ENCODE data around the gene IL1RAPL1.

IL1RAPL1 gene

DNA sequence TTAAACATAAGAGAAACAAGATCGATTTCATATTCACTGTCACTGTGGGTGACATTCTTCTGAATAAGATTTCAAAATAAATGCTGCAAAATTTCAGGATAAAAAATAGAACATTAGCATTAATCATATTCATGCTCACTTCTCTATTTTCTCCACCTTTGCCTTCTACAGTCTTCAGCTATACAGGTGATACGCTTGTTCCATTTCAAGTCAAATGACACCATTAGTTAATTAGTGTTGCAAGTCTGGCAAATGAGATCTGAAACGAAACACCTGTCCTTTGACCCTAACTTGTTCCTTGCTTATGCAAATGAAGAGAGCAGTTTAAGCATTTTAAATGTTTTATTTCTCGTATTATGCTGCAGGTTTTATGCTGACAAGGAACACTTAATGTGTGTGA is 960.6 kb downstream of the IL1RAPL1 start:
- no peak for DNase-seq

GRCh38 chrX:29553542-29553941 is 966.3 kb downstream of the IL1RAPL1 start:
- DNase-seq, result no peak

DNA sequence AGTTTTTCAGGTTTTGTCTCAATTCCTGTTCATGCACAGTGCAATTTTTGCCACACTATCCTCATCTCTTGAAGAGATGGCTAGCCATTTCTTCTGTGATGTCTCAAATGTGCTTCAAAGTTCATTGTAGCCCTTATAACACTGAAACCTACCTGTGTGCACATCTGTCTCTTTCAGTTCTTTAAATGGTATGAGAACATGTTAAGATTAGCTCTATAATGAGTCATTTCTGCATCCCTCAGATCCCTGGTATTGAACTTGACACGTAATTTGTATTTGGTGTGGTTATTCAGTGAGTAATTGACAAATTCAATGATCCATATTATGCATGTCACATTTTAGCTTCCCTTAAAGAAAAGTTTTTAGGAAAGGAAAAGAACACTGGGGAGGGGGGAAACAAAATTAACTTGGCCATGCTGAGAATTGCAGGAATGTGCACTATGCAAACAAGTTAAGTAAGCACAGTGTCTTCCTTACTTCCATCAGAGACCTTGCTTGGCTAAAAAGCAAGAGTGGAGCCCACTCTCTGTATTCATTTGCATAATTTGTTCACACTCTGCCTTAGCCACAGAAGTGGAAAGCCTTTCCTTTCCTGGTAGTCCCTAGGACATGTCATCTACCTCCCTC is 968.3 kb downstream of the IL1RAPL1 start:
- DNase-seq, result no peak

DNA sequence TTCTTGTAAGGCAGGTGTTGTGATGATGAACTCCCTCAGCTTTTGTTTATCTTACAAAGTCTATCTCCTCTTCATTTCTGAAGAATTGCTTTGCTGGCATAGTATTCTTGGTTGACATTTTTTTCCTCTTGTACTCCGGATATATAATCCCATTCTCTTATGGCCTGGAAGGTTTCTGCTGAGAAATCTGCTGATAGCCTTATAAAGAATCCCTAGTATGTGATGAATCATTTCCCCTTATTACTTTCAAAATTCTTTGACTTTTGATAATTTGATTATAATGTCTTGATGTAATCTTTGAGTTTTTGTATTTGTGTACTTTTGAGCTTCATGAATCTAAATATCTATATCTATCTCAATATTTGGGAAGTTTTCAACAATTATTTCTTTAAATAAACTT is 972.8 kb downstream of the IL1RAPL1 start:
- DNase-seq, result no peak

- no peak for DNase-seq
These were observed 974.2 kb downstream of the IL1RAPL1 start for GRCh38 chrX:29561417-29561816.

DNA sequence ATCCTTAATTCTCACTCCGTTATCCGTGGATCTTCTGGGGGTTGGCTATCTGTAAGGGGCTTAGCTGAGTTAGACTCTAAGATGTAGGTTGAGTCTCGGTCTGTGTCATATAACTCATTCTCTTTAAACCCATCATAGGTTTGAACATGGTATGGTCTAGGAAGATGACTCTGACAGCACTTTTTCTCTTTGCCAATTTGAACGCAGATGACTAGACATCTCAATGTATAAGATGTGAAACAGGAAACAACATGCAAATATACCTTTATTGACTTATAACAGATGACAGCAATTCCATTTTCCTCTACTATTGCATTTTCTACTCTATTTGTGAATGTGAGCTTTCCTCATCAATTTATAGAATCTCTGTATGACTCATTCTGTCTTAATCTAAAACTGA is 993.3 kb downstream of the IL1RAPL1 start:
- no peak for DNase-seq

GRCh38 chrX:29581223-29581622 is 994.0 kb downstream of the IL1RAPL1 start:
- DNase-seq, result no peak

- DNase-seq, result no peak
These were observed 999.9 kb downstream of the IL1RAPL1 start for GRCh38 chrX:29587107-29587506.

DNA sequence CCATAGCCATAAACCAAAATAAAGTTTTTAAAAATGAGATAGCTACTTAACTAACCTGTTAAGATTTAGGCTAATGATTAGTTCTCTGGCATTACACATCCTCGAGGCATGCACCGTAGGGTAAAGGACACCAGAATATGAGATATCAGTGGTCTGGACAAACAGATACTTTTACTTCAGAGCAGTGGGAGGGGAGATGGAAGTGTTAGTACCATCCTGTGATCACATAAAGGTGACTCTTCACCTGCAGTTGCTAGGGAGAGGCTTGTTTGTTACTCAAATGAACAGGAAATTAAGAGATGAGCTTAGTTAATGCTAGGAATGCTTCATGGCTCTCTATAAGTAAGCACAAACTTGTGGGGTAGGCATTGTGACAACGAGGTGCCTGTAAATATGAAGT is 1003.7 kb downstream of the IL1RAPL1 start:
- DNase-seq, result no peak

GRCh38 chrX:29604381-29604780 is 1017.1 kb downstream of the IL1RAPL1 start:
- no peak for DNase-seq

DNA sequence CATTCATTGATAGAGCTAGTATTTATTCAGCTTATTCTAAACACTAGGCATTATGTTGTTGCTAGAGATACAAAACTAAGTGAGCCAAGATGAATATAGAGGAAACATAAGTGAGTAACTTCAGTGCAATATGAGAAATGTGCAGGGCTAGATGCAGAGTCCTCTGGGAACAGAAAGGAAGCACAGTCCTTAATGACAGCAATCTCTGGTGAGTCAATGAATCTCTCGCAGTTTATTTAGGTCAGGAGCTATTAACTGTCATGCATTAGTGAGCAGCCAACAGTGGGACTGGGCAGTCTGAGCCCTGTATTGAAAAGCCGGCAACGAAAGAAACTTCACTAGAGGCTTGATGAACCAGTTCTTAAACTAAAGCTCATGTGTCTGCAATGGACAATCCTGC is 1030.0 kb downstream of the IL1RAPL1 start:
- no peak for DNase-seq

DNA sequence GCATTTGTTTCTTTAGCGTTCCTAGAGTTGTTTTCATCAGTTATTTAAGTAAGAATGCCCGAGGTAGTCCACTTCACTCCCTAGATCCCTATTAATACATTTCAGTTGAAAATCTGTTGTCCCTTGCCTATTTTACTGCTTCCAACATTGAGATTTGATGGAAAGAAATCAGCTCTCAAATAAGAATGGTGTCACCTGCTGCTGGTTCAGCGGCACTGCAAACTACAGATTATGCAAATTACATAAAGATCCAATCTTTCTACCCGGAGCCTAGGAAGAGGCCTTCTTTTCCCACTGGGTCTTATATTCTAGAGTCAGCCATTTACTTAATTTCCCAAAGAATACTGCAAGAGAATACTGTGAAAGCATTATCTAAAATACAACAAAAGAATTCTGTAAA is 1030.5 kb downstream of the IL1RAPL1 start:
- DNase-seq, result no peak

DNA sequence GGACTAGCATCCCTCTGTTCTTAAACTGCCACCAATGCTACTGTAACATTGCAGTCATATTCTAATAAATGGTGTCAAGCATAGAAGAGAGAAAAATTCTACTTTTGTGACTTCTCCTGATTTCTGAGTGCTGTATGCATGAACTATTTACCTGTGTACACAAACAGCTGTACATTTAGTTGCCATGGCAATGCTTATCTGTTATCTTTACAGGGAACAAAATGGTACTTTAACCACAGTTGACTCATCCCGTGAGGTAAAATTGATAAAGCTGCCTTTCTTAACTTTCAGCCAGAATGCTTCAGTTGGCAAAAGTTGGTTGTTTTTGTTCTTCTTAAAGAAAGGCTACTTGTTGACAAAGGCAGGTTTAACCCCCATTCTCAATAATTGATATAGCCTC is 1040.6 kb downstream of the IL1RAPL1 start:
- no peak for DNase-seq

DNA sequence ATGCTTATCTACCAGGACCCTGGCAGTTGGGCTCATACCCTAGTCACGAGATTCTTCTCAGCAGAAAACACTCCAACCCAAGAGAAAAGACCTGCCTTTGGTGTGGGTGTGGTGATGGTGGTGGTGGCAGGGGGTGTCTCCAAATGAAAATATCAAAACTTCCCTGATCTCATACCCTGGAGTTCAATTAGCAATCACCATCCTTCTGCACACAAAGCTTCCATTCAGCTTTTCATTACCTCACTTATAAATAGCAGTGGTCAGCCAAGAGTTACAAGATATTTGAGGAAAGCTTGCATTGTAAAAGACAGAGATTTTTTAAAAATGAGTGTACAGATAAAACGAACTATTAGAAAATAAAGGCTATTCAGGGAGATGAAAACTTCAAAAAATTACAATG is 1047.3 kb downstream of the IL1RAPL1 start:
- no peak for DNase-seq

DNA sequence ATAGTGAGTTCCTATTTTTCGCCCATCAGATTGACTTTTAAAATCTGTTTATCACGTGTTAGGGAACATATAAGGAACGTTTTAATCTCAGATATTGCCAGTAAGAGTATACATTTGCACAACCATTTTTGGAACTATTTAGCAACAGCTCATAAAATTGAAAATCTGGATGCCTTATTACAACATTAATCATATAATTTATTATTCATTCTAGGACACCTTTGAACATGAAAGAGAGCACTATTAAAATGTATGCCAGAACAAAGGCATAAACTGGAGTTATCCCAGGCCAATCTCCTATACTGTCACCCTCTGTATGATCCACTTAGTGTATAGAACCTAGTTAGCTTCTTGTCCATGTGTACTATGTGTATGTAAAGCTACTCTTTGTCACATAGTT is 1049.1 kb downstream of the IL1RAPL1 start:
- DNase-seq, result no peak

DNA sequence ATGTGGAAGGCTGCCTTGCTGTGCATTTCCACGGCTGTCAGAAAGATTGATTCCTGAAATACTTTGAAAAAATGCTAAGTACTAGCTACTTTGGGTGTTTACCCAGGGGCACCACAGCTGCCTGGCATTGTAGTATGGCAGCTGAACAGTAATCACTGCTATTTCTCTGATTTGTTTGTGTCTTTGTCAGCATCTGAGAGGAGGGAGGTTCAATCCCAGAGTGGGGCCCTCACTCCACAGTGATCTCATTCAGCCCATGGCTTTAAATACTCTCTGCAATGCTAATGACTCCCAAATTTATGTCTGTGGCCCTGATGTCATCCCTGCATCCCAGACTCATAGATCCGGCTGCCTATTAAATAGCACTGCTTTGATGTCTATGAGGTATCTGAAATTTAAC is 1052.9 kb downstream of the IL1RAPL1 start:
- DNase-seq, result no peak

DNA sequence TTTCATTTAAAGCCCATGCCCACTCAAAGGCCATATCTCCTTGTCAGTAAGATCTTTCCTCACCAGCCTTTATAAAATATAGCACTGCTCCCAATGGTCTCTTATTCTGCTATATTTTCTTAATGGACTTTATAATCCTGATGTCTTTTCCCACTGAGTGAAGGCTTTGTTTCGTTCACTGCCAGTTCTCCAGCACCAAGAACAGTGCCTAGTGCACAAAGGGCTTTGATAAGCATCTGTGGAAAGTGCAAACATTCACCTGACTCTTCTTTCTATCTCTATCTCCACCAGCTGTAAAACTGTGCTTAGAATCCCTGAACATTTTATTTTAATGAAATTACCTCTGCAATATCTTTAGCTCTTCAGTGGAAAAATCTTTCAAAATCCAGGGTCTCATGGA is 1054.2 kb downstream of the IL1RAPL1 start:
- DNase-seq, result no peak

GRCh38 chrX:29643181-29643580 is 1055.9 kb downstream of the IL1RAPL1 start:
- DNase-seq, result no peak

- no peak for DNase-seq
These were observed 1060.9 kb downstream of the IL1RAPL1 start for GRCh38 chrX:29648161-29648560.

- no peak for DNase-seq
These were observed 1065.2 kb downstream of the IL1RAPL1 start for GRCh38 chrX:29652484-29652883.

GRCh38 chrX:29653721-29654120 is 1066.5 kb downstream of the IL1RAPL1 start:
- no peak for DNase-seq

- no peak for DNase-seq
These were observed 1072.7 kb downstream of the IL1RAPL1 start for GRCh38 chrX:29659911-29660310.

GRCh38 chrX:29661290-29661689 is 1074.0 kb downstream of the IL1RAPL1 start:
- no peak for DNase-seq

DNA sequence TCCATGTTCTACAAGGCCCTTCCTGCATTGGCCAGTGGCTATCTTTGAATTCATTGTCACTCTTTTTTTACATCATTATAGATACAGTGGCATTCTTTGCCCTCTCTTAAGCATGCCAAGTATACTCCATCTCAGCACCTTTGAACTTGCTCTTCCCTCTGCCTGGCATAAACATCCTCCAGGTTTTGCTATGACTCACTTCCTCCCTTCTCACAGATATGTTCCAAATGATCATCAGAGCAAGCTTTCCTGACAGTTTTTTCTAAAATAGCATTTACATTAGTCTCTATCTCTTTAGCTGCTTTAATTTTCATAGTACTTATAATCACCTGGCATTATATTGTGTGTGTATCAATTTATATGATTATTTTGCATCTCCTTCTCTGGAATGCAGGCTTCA is 1074.9 kb downstream of the IL1RAPL1 start:
- DNase-seq, result no peak

GRCh38 chrX:29662759-29663503 is 1075.7 kb downstream of the IL1RAPL1 start:
- DNase-seq, result no peak

Data from NCI-H510A (cell line).